Loucy (cell line): ENCODE measurements around the gene SUPT20H.

Source experiments
- CTCF ChIP-seq: fragments of 200-600 bp; sonication (generic); conservative IDR thresholded peaks from 2 replicates; pipeline ENCODE4 v1.5.1; 2014; ENCODE audit warnings: mild to moderate bottlenecking, antibody characterized with exemption, low read length
- EZH2phosphoT487 ChIP-seq: fragments of 200-600 bp; IDR thresholded peaks from 2 replicates; pipeline ENCODE4 v1.6.1; 2018; ENCODE audit warnings: antibody characterized with exemption, mild to moderate bottlenecking, moderate library complexity, borderline replicate concordance

GRCh38 chr13:37072024-37072423 is 12.5 kb upstream of the SUPT20H start:
- TF ChIP-seq CTCF (no peak), EZH2phosphoT487 (no peak)
